ENCODE data around the gene GPBP1. TPM values are rescaled to one million over a fixed set of nuclear protein-coding genes. Genes with fewer than 3 reads are reported as not detected.

Gene GPBP1
- total RNA-seq, 1 experiment from 2014 or later = 69.5 TPM

DNA sequence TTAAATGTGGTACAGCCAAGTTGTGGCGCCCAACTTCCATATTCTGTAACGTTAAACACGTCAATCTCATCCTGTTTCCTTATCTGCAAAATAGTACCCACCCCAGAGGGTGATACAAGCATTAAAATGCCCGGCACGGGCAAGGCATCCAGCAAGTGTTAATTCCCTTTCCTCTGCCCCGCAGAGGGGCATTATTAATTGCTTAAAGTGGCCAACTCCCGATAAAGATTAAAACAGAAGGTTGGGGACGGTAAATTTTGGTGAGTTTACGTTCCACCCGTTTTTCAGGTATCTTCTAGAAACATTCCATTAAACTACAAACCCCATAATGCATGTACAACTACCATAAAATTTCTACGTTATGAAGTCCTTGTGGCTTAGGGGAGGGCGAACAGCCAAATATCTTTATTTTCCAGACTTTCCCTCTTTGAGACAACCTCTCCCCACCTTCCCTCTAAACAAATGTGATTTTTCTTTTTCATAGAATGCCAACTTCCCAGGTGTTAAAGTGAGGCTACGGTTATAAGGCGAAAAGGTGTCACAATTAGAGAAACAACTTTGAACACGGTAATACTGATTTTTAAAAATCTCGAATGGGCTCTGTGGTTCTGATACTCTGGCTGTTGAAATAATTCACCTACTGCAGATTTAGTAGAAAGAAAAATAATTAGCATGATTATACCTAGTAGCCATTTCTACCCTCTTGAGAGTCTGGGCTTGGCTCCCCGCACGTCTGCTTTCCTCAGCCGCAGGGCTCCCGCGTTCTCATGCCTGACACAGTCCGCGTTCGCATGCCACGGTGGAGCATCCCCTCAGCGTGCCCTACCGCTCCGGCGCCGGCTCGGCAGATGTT lies 1.2 kb upstream of the GPBP1 start:
- Histone ChIP-seq H3K9me3 (ENCODE audit: control insufficient read depth in 1 of 2, insufficient read depth in 1 of 2, low read depth in 1 of 2, low read length in 2 of 2) (no peaks in the 10 kb centered on the region), H2AFZ (ENCODE audit: low read depth, low read length, poor library complexity, severe bottlenecking) (peak overlapping the region; percentile 48), H4K20me1 (ENCODE audit: insufficient read depth) (no peaks in the 10 kb centered on the region), H3K4me2 (ENCODE audit: low read length) (peak overlapping the region; percentile 95), H3K79me2 (ENCODE audit: insufficient read depth, low read length) (peaks cover 38% of the 10 kb centered on the region), H3K27ac (ENCODE audit: low read depth, low read length) (peak overlapping the region; percentile 100), H3K9me2 (ENCODE audit: insufficient read depth) (no peaks in the 10 kb centered on the region), H3K9ac (ENCODE audit: low read length) (peak overlapping the region; percentile 100), H3K36me3 (ENCODE audit: control insufficient read depth in 1 of 2, insufficient read depth in 2 of 2, low read length in 2 of 2) (peaks cover 9 to 19% of the 10 kb centered on the region in 2 experiments; a peak in 3 of 4 replicates), H3K4me3 (replicated peaks in 1 of 2; ENCODE audit: low read depth in 1 of 2, low read length in 2 of 2) (peak overlapping the region; percentile 95 to 98), H3K27me3 (ENCODE audit: insufficient read depth, low read length) (no peaks in the 10 kb centered on the region), H3K4me1 (ENCODE audit: control insufficient read depth in 1 of 2, insufficient read depth in 2 of 2, low read length in 2 of 2) (peaks cover 24 to 41% of the 10 kb centered on the region in 2 experiments)
- ATAC-seq (no peak), DNase-seq (ENCODE audit: low read depth, low spot score) (no peak)
- ChIA-PET RAD21 (ENCODE audit: low non-redundant PET in 1 of 2, low total read pairs in 2 of 2, uncharacterized antibody in 2 of 2, unreplicated experiment in 2 of 2) (interaction anchor here in 1 of 2 experiments (0.7 kb wide), 1 partner anchor 18 kb away, joined by 3 read pairs; no protein-coding TSS in a partner anchor), POLR2A (interaction anchor here (0.8 to 1.4 kb wide), 2 partner anchors 9 to 35 kb away, joined by 6 to 8 read pairs; no protein-coding TSS in a partner anchor), CTCF (interaction anchor here (1.7 kb wide), 1 partner anchor 34 kb away, joined by 5 read pairs; no protein-coding TSS in a partner anchor)
- TF ChIP-seq, protein P1, sequence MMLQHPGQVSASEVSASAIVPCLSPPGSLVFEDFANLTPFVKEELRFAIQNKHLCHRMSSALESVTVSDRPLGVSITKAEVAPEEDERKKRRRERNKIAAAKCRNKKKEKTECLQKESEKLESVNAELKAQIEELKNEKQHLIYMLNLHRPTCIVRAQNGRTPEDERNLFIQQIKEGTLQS (IDR thresholded peaks at IDR 0.05) = no peak
- TF ChIP-seq, protein P2, sequence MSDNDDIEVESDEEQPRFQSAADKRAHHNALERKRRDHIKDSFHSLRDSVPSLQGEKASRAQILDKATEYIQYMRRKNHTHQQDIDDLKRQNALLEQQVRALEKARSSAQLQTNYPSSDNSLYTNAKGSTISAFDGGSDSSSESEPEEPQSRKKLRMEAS (IDR thresholded peaks at IDR 0.05) = no peak
- no peak for TF ChIP-seq EZH2 (IDR thresholded peaks at IDR 0.05)
- no peak for TF ChIP-seq TCF7L2 (IDR thresholded peaks at IDR 0.05; ENCODE audit: borderline replicate concordance, extremely low read depth, insufficient read depth, insufficient read length)
- no peak for TF ChIP-seq CBX3 (IDR thresholded peaks at IDR 0.05; ENCODE audit: low read depth)
- no peak for TF ChIP-seq CEBPB (IDR thresholded peaks at IDR 0.05; ENCODE audit: low read depth)
- no peak for TF ChIP-seq EGR1 (IDR thresholded peaks at IDR 0.05; ENCODE audit: low read depth)
- TF ChIP-seq ELF1 (IDR thresholded peaks at IDR 0.05; ENCODE audit: borderline replicate concordance, low read depth) = no peak
- TF ChIP-seq, protein P3, sequence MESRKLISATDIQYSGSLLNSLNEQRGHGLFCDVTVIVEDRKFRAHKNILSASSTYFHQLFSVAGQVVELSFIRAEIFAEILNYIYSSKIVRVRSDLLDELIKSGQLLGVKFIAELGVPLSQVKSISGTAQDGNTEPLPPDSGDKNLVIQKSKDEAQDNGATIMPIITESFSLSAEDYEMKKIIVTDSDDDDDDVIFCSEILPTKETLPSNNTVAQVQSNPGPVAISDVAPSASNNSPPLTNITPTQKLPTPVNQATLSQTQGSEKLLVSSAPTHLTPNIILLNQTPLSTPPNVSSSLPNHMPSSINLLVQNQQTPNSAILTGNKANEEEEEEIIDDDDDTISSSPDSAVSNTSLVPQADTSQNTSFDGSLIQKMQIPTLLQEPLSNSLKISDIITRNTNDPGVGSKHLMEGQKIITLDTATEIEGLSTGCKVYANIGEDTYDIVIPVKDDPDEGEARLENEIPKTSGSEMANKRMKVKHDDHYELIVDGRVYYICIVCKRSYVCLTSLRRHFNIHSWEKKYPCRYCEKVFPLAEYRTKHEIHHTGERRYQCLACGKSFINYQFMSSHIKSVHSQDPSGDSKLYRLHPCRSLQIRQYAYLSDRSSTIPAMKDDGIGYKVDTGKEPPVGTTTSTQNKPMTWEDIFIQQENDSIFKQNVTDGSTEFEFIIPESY (IDR thresholded peaks at IDR 0.05; ENCODE audit: extremely low read depth, insufficient replicate concordance, low read length) = no peak
- TF ChIP-seq SIN3A (IDR thresholded peaks at IDR 0.05; ENCODE audit: low read depth) = no peak
- TSS peak; percentile 85 for BruUV-seq (replicated peaks)
- intact Hi-C loops (cut with micrococcal nuclease) = loop anchor here (5.0 kb wide), 1 partner anchor 140 kb away; no protein-coding TSS in a partner anchor
